ENCODE results near the gene NLRP6. TPM values are rescaled to one million over a fixed set of nuclear protein-coding genes. Genes with fewer than 3 reads are reported as not detected.

The NLRP6 gene
- total RNA-seq, 1 experiment from 2014 or later, result not detected

GRCh38 chr11:255176-255575, 23.0 kb upstream of the NLRP6 start:
- intact Hi-C loops (cut with micrococcal nuclease), result no loop called here
- peak; percentile 21 for DNase-seq (ENCODE audit: unreplicated experiment)
- CTCF ChIA-PET, result interaction anchor here (0.6 kb wide), 1 partner anchor 53 kb away, joined by 3 read pairs; the partner anchor contains the start of gene IFITM2
- Mint-ChIP-seq H3K27ac (ENCODE audit: low read depth, unreplicated experiment) (no peak overlapping the region), H3K4me1 (ENCODE audit: insufficient read depth, unreplicated experiment) (no peaks in the 10 kb centered on the region), H3K27me3 (ENCODE audit: insufficient read depth, unreplicated experiment) (peaks cover 11% of the 10 kb centered on the region), H3K9me3 (ENCODE audit: unreplicated experiment) (no peaks in the 10 kb centered on the region), H3K4me3 (ENCODE audit: unreplicated experiment) (no peak overlapping the region), H3K36me3 (ENCODE audit: insufficient read depth, unreplicated experiment) (peaks cover 38% of the 10 kb centered on the region)
- BruUV-seq (replicated peaks), result no TSS peak
- no peak for TF ChIP-seq CTCF (IDR thresholded peaks at IDR 0.05; ENCODE audit: unreplicated experiment)
- POLR2A ChIA-PET, result no interaction called here

GRCh38 chr11:255816-256215, 22.4 kb upstream of the NLRP6 start:
- H3K36me3 Mint-ChIP-seq (ENCODE audit: insufficient read depth, unreplicated experiment), result peaks cover 33% of the 10 kb centered on the region
- ChIA-PET CTCF (interaction anchor here (0.6 kb wide), 1 partner anchor 52 kb away, joined by 3 read pairs; the partner anchor contains the start of gene IFITM2), POLR2A (no interaction called here)
- no TSS peak for BruUV-seq (replicated peaks)
- DNase-seq (ENCODE audit: unreplicated experiment), result no peak
- no peak overlapping the region for H3K4me3 Mint-ChIP-seq (ENCODE audit: unreplicated experiment)
- peaks cover 3% of the 10 kb centered on the region for H3K9me3 Mint-ChIP-seq (ENCODE audit: unreplicated experiment)
- H3K4me1 Mint-ChIP-seq (ENCODE audit: insufficient read depth, unreplicated experiment), result no peaks in the 10 kb centered on the region
- intact Hi-C loops (cut with micrococcal nuclease), result no loop called here
- H3K27ac Mint-ChIP-seq (ENCODE audit: low read depth, unreplicated experiment), result no peak overlapping the region
- TF ChIP-seq CTCF (IDR thresholded peaks at IDR 0.05; ENCODE audit: unreplicated experiment), result no peak
- peaks cover 11% of the 10 kb centered on the region for H3K27me3 Mint-ChIP-seq (ENCODE audit: insufficient read depth, unreplicated experiment)

GRCh38 chr11:256952-257737, 21.1 kb upstream of the NLRP6 start:
- intact Hi-C loops (cut with micrococcal nuclease), result no loop called here
- TF ChIP-seq CTCF (IDR thresholded peaks at IDR 0.05; ENCODE audit: unreplicated experiment), result no peak
- Mint-ChIP-seq H3K4me1 (ENCODE audit: insufficient read depth, unreplicated experiment) (no peaks in the 10 kb centered on the region), H3K27me3 (ENCODE audit: insufficient read depth, unreplicated experiment) (peaks cover 11% of the 10 kb centered on the region), H3K4me3 (ENCODE audit: unreplicated experiment) (no peak overlapping the region), H3K9me3 (ENCODE audit: unreplicated experiment) (peaks cover 8% of the 10 kb centered on the region), H3K36me3 (ENCODE audit: insufficient read depth, unreplicated experiment) (peaks cover 19% of the 10 kb centered on the region), H3K27ac (ENCODE audit: low read depth, unreplicated experiment) (no peak overlapping the region)
- ChIA-PET CTCF (no interaction called here), POLR2A (interaction anchor here (0.7 to 0.8 kb wide), 2 partner anchors 21 to 60 kb away, joined by 3 read pairs; partner anchors contain the start of gene SIRT3)
- no TSS peak for BruUV-seq (replicated peaks)
- DNase-seq (ENCODE audit: unreplicated experiment), result no peak

- H3K4me3 Mint-ChIP-seq (ENCODE audit: unreplicated experiment), result no peak overlapping the region
- ChIA-PET CTCF (interaction anchor here (1.4 to 4.0 kb wide), 3 partner anchors 7 to 107 kb away, joined by 4 to 24 read pairs (median 4); no protein-coding TSS in a partner anchor), POLR2A (interaction anchor here (0.7 to 1.0 kb wide), 5 partner anchors 14 to 505 kb away, joined by 3 to 5 read pairs (median 3); partner anchors contain the start of gene SIRT3)
- peaks cover 8% of the 10 kb centered on the region for H3K9me3 Mint-ChIP-seq (ENCODE audit: unreplicated experiment)
- intact Hi-C loops (cut with micrococcal nuclease), result no loop called here
- peak; percentile 19 for TF ChIP-seq CTCF (IDR thresholded peaks at IDR 0.05; ENCODE audit: unreplicated experiment)
- peaks cover 11% of the 10 kb centered on the region for H3K27me3 Mint-ChIP-seq (ENCODE audit: insufficient read depth, unreplicated experiment)
- DNase-seq (ENCODE audit: unreplicated experiment), result no peak
- peaks cover 12% of the 10 kb centered on the region for H3K36me3 Mint-ChIP-seq (ENCODE audit: insufficient read depth, unreplicated experiment)
- BruUV-seq (replicated peaks), result no TSS peak
- no peak overlapping the region for H3K27ac Mint-ChIP-seq (ENCODE audit: low read depth, unreplicated experiment)
- no peaks in the 10 kb centered on the region for H3K4me1 Mint-ChIP-seq (ENCODE audit: insufficient read depth, unreplicated experiment)
Measured at GRCh38 chr11:257766-258493, 20.3 kb upstream of the NLRP6 start.
